Body of pancreas (tissue), 4 donors: ENCODE results near the gene CNGB1.

Experiments
- POLR2A ChIP-seq, 3 donors: fragments of 450-650 bp; IDR thresholded peaks; one replicate each; pipeline ENCODE4 v1.6.1; 2016; ENCODE audit warnings: antibody characterized with exemption in 3 of 3, mild to moderate bottlenecking in 2 of 3
- TF ChIP-seq, protein P1 (sequence below), 7 experiments: fragments of 450-650 bp in 4 of 7; fragments of 200-600 bp in 3 of 7; sonication (generic) in 3 of 7; IDR thresholded peaks; one replicate each; pipeline ENCODE4 v1.5.1; 2016 to 2019; ENCODE audit warnings: antibody characterized with exemption in 7 of 7

DNA sequence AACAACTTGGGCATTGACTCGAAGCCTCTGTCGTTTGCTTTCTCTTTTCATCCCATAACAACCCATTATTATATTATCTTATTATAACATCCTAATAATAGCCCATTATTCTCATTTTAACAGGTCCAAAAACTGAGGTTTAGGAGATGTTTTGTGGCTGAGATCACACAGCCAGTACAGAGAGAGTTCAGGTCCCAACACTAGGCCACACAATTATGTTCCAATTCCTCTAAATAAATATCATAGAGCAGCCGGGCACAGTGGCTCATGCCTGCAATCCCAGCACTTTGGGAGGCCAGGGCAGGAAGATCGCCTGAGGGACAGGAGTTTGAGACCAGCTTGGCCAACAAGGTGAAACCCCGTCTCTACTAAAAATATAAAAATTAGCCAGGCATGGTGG lies 128.3 kb downstream of the CNGB1 start:
- TF ChIP-seq, protein P1, sequence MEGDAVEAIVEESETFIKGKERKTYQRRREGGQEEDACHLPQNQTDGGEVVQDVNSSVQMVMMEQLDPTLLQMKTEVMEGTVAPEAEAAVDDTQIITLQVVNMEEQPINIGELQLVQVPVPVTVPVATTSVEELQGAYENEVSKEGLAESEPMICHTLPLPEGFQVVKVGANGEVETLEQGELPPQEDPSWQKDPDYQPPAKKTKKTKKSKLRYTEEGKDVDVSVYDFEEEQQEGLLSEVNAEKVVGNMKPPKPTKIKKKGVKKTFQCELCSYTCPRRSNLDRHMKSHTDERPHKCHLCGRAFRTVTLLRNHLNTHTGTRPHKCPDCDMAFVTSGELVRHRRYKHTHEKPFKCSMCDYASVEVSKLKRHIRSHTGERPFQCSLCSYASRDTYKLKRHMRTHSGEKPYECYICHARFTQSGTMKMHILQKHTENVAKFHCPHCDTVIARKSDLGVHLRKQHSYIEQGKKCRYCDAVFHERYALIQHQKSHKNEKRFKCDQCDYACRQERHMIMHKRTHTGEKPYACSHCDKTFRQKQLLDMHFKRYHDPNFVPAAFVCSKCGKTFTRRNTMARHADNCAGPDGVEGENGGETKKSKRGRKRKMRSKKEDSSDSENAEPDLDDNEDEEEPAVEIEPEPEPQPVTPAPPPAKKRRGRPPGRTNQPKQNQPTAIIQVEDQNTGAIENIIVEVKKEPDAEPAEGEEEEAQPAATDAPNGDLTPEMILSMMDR (IDR thresholded peaks at IDR 0.05) = no peak
- no peak for TF ChIP-seq POLR2A (IDR thresholded peaks at IDR 0.05)
